WTC11 (cell line): ENCODE data around the gene UNC5A.

Experiments
- ATF6 ChIP-seq: sonication (generic); formaldehyde crosslinking; IDR thresholded peaks from 2 replicates; pipeline ENCODE4 v1.8.1; 2023; ENCODE audit warnings: mild to moderate bottlenecking, missing genetic modification reagents
- CBFB ChIP-seq: sonication (generic); formaldehyde crosslinking; IDR thresholded peaks from 2 replicates; pipeline ENCODE4 v1.8.1; 2022; ENCODE audit warnings: mild to moderate bottlenecking, low read depth, missing genetic modification reagents
- CREM ChIP-seq: sonication (generic); formaldehyde crosslinking; IDR thresholded peaks from 2 replicates; pipeline ENCODE4 v1.8.1; 2022; ENCODE audit warnings: mild to moderate bottlenecking, missing genetic modification reagents, moderate library complexity
- CTCF ChIP-seq: fragments of 200-600 bp; IDR thresholded peaks from 2 replicates; pipeline ENCODE4 v1.8.0; 2022; ENCODE audit warnings: antibody characterized with exemption
- E2F1 ChIP-seq: sonication (generic); formaldehyde crosslinking; IDR thresholded peaks from 2 replicates; pipeline ENCODE4 v1.8.0; 2022; ENCODE audit warnings: mild to moderate bottlenecking, missing genetic modification reagents
- E2F5 ChIP-seq: sonication (generic); formaldehyde crosslinking; IDR thresholded peaks from 2 replicates; pipeline ENCODE4 v1.8.1; 2022; ENCODE audit warnings: mild to moderate bottlenecking, moderate library complexity, missing genetic modification reagents
- JUN ChIP-seq: sonication (generic); formaldehyde crosslinking; IDR thresholded peaks from 2 replicates; pipeline ENCODE4 v1.8.0; 2023; ENCODE audit warnings: mild to moderate bottlenecking, missing genetic modification reagents
- MYBL2 ChIP-seq: sonication (generic); formaldehyde crosslinking; IDR thresholded peaks from 2 replicates; pipeline ENCODE4 v1.8.1; 2023; ENCODE audit warnings: mild to moderate bottlenecking, moderate library complexity, missing genetic modification reagents
- TEAD4 ChIP-seq: sonication (generic); formaldehyde crosslinking; IDR thresholded peaks from 2 replicates; pipeline ENCODE4 v1.8.0; 2022; ENCODE audit warnings: mild to moderate bottlenecking, missing genetic modification reagents
- USF1 ChIP-seq: sonication (generic); formaldehyde crosslinking; IDR thresholded peaks from 2 replicates; pipeline ENCODE4 v1.8.0; 2022; ENCODE audit warnings: mild to moderate bottlenecking, missing genetic modification reagents
- ZNF317 ChIP-seq: sonication (generic); formaldehyde crosslinking; IDR thresholded peaks from 2 replicates; pipeline ENCODE4 v1.8.1; 2023; ENCODE audit warnings: low read depth, mild to moderate bottlenecking, moderate library complexity, missing genetic modification reagents, borderline replicate concordance

- TF ChIP-seq CTCF, result no peak
- TF ChIP-seq TEAD4 (CRISPR knock-in tag), result no peak
- no peak for TF ChIP-seq E2F1 (CRISPR knock-in tag)
- no peak for TF ChIP-seq E2F5
- no peak for TF ChIP-seq MYBL2 (CRISPR knock-in tag)
- no peak for TF ChIP-seq CREM
- TF ChIP-seq ZNF317 (CRISPR knock-in tag), result no peak
- TF ChIP-seq JUN (CRISPR knock-in tag), result no peak
- TF ChIP-seq USF1 (CRISPR knock-in tag), result no peak
- TF ChIP-seq ATF6, result no peak
- TF ChIP-seq CBFB, result no peak
Observed at GRCh38 chr5:176899946-176900779, 89.8 kb downstream of the UNC5A start.
